PC-3 (cell line): ENCODE measurements around the gene HCAR2.

ENCODE experiments used
- EZH2 ChIP-seq: fragments of 300-600 bp; sonication (generic); IDR thresholded peaks from one replicate; pipeline ENCODE4 v1.6.1; 2017; ENCODE audit warnings: antibody characterized with exemption, mild to moderate bottlenecking, low read length; ENCODE audit not compliant: unreplicated experiment
- EZH2phosphoT487 ChIP-seq: fragments of 300-600 bp; sonication (generic); IDR thresholded peaks from 2 replicates; pipeline ENCODE4 v1.6.1; 2018; ENCODE audit warnings: mild to moderate bottlenecking, antibody characterized with exemption, low read length, borderline replicate concordance
- TF ChIP-seq, protein P1 (sequence below): fragments of 300-600 bp; sonication (generic); conservative IDR thresholded peaks from 2 replicates; pipeline ENCODE4 v1.5.1; 2017; ENCODE audit warnings: antibody characterized with exemption, low read depth, mild to moderate bottlenecking, low read length

DNA sequence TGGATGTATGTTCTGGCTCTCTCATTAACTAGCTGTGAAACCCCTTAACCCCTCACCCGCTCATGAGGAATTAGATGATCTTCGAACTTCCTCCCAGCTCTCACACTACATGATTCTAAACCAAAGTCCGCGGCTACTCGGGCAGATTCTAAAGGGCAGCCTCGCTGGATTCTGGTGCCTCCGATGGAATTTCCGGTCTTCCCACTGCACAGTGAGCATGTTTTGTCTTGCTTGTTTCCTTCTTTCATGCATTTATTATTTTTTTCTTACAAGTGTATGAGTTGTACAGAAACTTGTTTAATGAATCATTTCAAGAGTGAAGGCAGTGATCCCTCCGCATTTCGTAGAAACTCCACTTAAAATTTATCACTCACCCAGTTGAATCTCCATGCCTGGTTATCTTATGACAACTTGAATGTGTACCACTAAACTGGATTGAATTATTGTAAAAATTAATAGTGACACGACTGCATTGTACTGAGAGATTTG is 17.9 kb upstream of the HCAR2 start:
- TF ChIP-seq, protein P1, sequence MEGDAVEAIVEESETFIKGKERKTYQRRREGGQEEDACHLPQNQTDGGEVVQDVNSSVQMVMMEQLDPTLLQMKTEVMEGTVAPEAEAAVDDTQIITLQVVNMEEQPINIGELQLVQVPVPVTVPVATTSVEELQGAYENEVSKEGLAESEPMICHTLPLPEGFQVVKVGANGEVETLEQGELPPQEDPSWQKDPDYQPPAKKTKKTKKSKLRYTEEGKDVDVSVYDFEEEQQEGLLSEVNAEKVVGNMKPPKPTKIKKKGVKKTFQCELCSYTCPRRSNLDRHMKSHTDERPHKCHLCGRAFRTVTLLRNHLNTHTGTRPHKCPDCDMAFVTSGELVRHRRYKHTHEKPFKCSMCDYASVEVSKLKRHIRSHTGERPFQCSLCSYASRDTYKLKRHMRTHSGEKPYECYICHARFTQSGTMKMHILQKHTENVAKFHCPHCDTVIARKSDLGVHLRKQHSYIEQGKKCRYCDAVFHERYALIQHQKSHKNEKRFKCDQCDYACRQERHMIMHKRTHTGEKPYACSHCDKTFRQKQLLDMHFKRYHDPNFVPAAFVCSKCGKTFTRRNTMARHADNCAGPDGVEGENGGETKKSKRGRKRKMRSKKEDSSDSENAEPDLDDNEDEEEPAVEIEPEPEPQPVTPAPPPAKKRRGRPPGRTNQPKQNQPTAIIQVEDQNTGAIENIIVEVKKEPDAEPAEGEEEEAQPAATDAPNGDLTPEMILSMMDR = no peak
- no peak for TF ChIP-seq EZH2
- no peak for TF ChIP-seq EZH2phosphoT487
